Ecto neural progenitor cell (in vitro differentiated cells): ENCODE data around the gene LINC01488.
A peak's percentile ranks its signal among the peaks of the same experiment; 100 is the strongest.

Experiments used
- DNase-seq: peaks from one replicate; pipeline ENCODE4 v3.0.0-alpha.2; 2018; ENCODE audit warnings: low spot score

LINC01488 gene

GRCh38 chr11:69530278-69531070, 49.0 kb downstream of the LINC01488 start:
- no peak for DNase-seq

GRCh38 chr11:69531071-69531716, 49.7 kb downstream of the LINC01488 start:
- peak; percentile 41 for DNase-seq

GRCh38 chr11:69531717-69532088, 50.2 kb downstream of the LINC01488 start:
- DNase-seq, result no peak

GRCh38 chr11:69533296-69534165, 52.1 kb downstream of the LINC01488 start:
- DNase-seq, result no peak

GRCh38 chr11:69534166-69534530, 52.7 kb downstream of the LINC01488 start:
- DNase-seq, result no peak

GRCh38 chr11:69535908-69536307, 54.4 kb downstream of the LINC01488 start:
- no peak for DNase-seq

GRCh38 chr11:69536406-69536805, 54.9 kb downstream of the LINC01488 start:
- no peak for DNase-seq

- no peak for DNase-seq
These were observed 55.7 kb downstream of the LINC01488 start for GRCh38 chr11:69537126-69537525.

GRCh38 chr11:69537855-69538640, 56.6 kb downstream of the LINC01488 start:
- no peak for DNase-seq

- DNase-seq, result no peak
These were observed 57.4 kb downstream of the LINC01488 start for GRCh38 chr11:69538854-69539253.

- DNase-seq, result no peak
These were observed 58.1 kb downstream of the LINC01488 start for GRCh38 chr11:69539416-69540117.

- DNase-seq, result peak; percentile 64
These were observed 58.9 kb downstream of the LINC01488 start for GRCh38 chr11:69540118-69541000.

GRCh38 chr11:69541001-69541285, 59.5 kb downstream of the LINC01488 start:
- DNase-seq, result no peak

GRCh38 chr11:69541501-69542313, 60.2 kb downstream of the LINC01488 start:
- no peak for DNase-seq

GRCh38 chr11:69542314-69543168, 61.1 kb downstream of the LINC01488 start:
- DNase-seq, result peak; percentile 43
